ENCODE results near the gene DPM2. TPM values are rescaled to one million over a fixed set of nuclear protein-coding genes. Genes with fewer than 3 reads are reported as not detected.

Gene DPM2
- total and polyA plus RNA-seq, 2 of the 4 experiments (the other 2 are of a cell fraction): 10.8 to 60.6 TPM

DNA sequence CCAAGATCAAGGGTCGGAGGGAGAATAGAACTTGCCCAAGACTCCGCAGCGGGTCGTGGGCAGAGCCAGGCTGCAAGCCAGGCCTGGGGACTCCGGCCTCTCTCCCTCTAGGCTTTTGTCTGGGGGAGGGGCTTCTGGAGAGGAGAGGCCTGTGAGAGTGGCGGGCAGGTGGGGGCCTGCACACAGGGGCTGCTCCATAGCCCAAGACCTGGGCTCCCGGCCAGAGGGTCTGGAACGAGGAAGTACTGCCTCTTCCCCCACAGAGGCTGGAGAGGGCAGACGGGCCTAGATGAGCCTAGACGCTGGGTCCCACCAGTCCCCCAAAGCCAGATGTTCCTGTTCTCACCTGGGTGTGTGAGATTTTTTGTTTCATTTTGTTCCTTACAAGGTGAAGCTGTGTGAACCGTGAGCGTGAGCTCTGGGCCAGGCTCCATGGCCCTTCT, 33.1 kb downstream of the DPM2 start:
- Histone ChIP-seq H3K56ac (ENCODE audit: extremely low read depth, insufficient read depth, low read length) (no peak overlapping the region), H2BK20ac (ENCODE audit: low read depth, low read length) (no peak overlapping the region), H3K23ac (ENCODE audit: low read depth, low read length) (no peak overlapping the region), H4K5ac (ENCODE audit: low read depth, low read length) (no peak overlapping the region), H2BK120ac (ENCODE audit: low read depth, low read length) (0 out of 2 replicates have a peak overlapping the region, but pooled peaks have one; percentile 8), H3K27me3 (ENCODE audit: control insufficient read depth, insufficient read depth, low read length) (no peaks in the 10 kb centered on the region), H3K9me3 (ENCODE audit: control insufficient read depth, insufficient read depth, low read length) (no peaks in the 10 kb centered on the region), H3K79me1 (ENCODE audit: low read depth in 1 of 2, low read length in 2 of 2) (peaks cover 6 to 7% of the 10 kb centered on the region in 2 experiments; a peak in 2 of 4 replicates), H3K4me1 (ENCODE audit: control insufficient read depth, insufficient read depth, low read length) (peaks cover 23% of the 10 kb centered on the region), H2AK5ac (ENCODE audit: low read depth, low read length) (peak overlapping the region; percentile 39; the same call in 1 of the 2 replicates), H4K20me1 (ENCODE audit: insufficient read depth, low read length) (no peaks in the 10 kb centered on the region), H2AFZ (replicated peaks; ENCODE audit: low read length, poor library complexity) (no peak overlapping the region), H3K18ac (ENCODE audit: low read depth, low read length) (no peak overlapping the region), H3K4ac (ENCODE audit: low read depth, low read length) (no peak overlapping the region), H3K14ac (replicated peaks; ENCODE audit: low read depth, low read length) (no peak overlapping the region), H3K4me2 (ENCODE audit: low read depth, low read length) (no peak overlapping the region), H3K27ac (ENCODE audit: insufficient read depth, low read length) (no peak overlapping the region), H3K36me3 (ENCODE audit: control insufficient read depth, insufficient read depth, low read length) (peaks cover 6% of the 10 kb centered on the region), H2BK15ac (ENCODE audit: low read depth, low read length) (no peak overlapping the region), H3K9ac (ENCODE audit: low read depth, low read length) (no peak overlapping the region), H3K9me1 (ENCODE audit: insufficient read depth, low read length) (peaks cover 12% of the 10 kb centered on the region), H3K4me3 (ENCODE audit: insufficient read depth, low read depth, low read length) (no peak overlapping the region), H2AK9ac (replicated peaks; ENCODE audit: low read depth, low read length, poor library complexity) (no peak overlapping the region), H2BK5ac (ENCODE audit: low read depth, low read length, poor library complexity, severe bottlenecking) (no peak overlapping the region), H4K8ac (ENCODE audit: low read depth in 2 of 2, low read length in 2 of 2) (peak overlapping the region in 1 of 2 experiments; percentile 35; a peak in 2 of 4 replicates), H4K91ac (ENCODE audit: insufficient read depth, low read depth, low read length) (no peak overlapping the region)
- intact Hi-C loops (cut with micrococcal nuclease) (no loop called here), dilution Hi-C loops (cut with HindIII; ENCODE audit: low sequenced_read_pairs, unreplicated experiment) (no loop called here), in situ Hi-C loops (cut with MboI; ENCODE audit: low sequenced_read_pairs) (no loop called here)
- CTCF ChIA-PET: interaction anchor here (1.1 kb wide), 1 partner anchor 35 kb away, joined by 4 read pairs; no protein-coding TSS in a partner anchor
- WGBS, 2 experiments (ENCODE audit: extremely low coverage in 2 of 2, insufficient read length in 1 of 2): no CpG with 5 or more reads among the region's 12 CpGs
- POLR2A ChIA-PET (ENCODE audit: unreplicated experiment): no interaction called here
- DNase-seq (no peak), ATAC-seq (ENCODE audit: low read depth) (no peak)
- BruUV-seq (replicated peaks): no TSS peak
- no peak for TF ChIP-seq MAZ (IDR thresholded peaks at IDR 0.05; ENCODE audit: borderline replicate concordance, low read depth, low read length)
- TF ChIP-seq ELK1 (IDR thresholded peaks at IDR 0.05; ENCODE audit: borderline replicate concordance, low read depth, low read length): no peak
- TF ChIP-seq MXI1 (IDR thresholded peaks at IDR 0.05; ENCODE audit: borderline replicate concordance, low read depth, low read length): no peak
- TF ChIP-seq CHD1 (IDR thresholded peaks at IDR 0.05; ENCODE audit: low read depth, low read length): no peak
- TF ChIP-seq CEBPB (IDR thresholded peaks at IDR 0.05; ENCODE audit: low read depth, low read length): no peak
- no peak for TF ChIP-seq SMC3 (IDR thresholded peaks at IDR 0.05; ENCODE audit: low read depth, low read length)
- no peak for TF ChIP-seq POLR2A (IDR thresholded peaks at IDR 0.05; ENCODE audit: low read depth, low read length)
- no peak for TF ChIP-seq USF2 (IDR thresholded peaks at IDR 0.05; ENCODE audit: low read depth, low read length)
- no peak for TF ChIP-seq RCOR1 (IDR thresholded peaks at IDR 0.05; ENCODE audit: insufficient replicate concordance, low read length)
- TF ChIP-seq RAD21 (IDR thresholded peaks at IDR 0.05; ENCODE audit: low read length): no peak
- TF ChIP-seq BHLHE40 (IDR thresholded peaks at IDR 0.05; ENCODE audit: low read depth, low read length): no peak
- TF ChIP-seq MAFK (IDR thresholded peaks at IDR 0.05; ENCODE audit: low read depth, low read length): no peak
- TF ChIP-seq RFX5 (IDR thresholded peaks at IDR 0.05; ENCODE audit: low read depth, low read length): no peak
- TF ChIP-seq NFE2L2 (IDR thresholded peaks at IDR 0.05; ENCODE audit: low read depth, low read length): no peak
- TF ChIP-seq FOS (IDR thresholded peaks at IDR 0.05; ENCODE audit: low read depth, low read length): no peak
- TF ChIP-seq CTCF (conservative IDR thresholded peaks at IDR 0.05; ENCODE audit: low read depth, low read length): no peak

Measured in IMR-90 (cell line).